BJ (cell line): ENCODE results near the gene ZSCAN31. TPM values are rescaled to one million over a fixed set of nuclear protein-coding genes. Genes with fewer than 3 reads are reported as not detected.

Source experiments
- CTCF ChIA-PET: fragments of 350-600 bp; formaldehyde crosslinking; extraction: SDS; loops from one replicate; lab custom pipeline; 2021; ENCODE audit warnings: antibody characterized with exemption, inconsistent platforms; lab: Yijun Ruan, JAX
- POLR2A ChIA-PET: fragments of 300-600 bp; sonication (Branson Sonifier 250); formaldehyde crosslinking; extraction: SDS; loops from one replicate; lab custom pipeline; 2021; ENCODE audit warnings: antibody characterized with exemption; lab: Charles Lee
- DNase-seq: peaks from one replicate; pipeline ENCODE4 v3.0.0-alpha.2; 2011; ENCODE audit warnings: low read depth
- H3K27me3 ChIP-seq: 2 replicates; pipeline ENCODE4 v1.6.0; 2011; ENCODE audit warnings: low read length; ENCODE audit not compliant: control insufficient read depth, insufficient read depth
- H3K36me3 ChIP-seq: 2 replicates; pipeline ENCODE4 v1.5.1; 2011; ENCODE audit warnings: low read length; ENCODE audit not compliant: control insufficient read depth, insufficient read depth
- H3K4me3 ChIP-seq: 2 replicates; pipeline ENCODE4 v1.5.1; 2011; ENCODE audit warnings: low read depth, mild to moderate bottlenecking, control low read depth, low read length
- polyA plus RNA-seq: library from polyadenylated mRNA; depleted of rRNA; stranded (reverse); fragments of >200 nt; gene quantifications from 2 replicates; pipeline ENCODE4 v1.2.3, GENCODE V29; 2011
- TF ChIP-seq, protein P1 (sequence below): IDR thresholded peaks from 2 replicates; pipeline ENCODE4 v1.5.1; 2011; ENCODE audit warnings: low read depth, mild to moderate bottlenecking, control low read depth, inconsistent platforms, low read length, moderate library complexity; ENCODE audit not compliant: insufficient read depth

Gene ZSCAN31
- polyA plus RNA-seq, 1 experiment: 1.7 TPM

DNA sequence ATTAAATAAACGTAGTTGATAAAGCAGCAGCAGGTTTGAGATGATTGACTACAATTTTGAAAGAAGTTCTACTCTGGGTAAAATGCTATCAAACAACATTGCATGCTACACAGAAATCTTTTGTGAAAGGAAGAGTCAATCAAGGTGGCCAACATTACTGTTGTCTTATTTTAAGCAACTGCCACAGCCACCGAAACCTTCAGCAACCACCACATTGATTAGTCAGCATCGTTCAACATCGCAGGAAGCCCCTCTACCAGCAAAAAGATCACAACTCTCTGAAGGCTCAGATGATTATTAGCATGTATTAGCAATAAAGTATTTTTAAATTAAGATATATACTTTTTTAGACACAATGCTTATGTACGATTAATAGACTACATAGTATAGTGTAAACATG, 40.6 kb downstream of the ZSCAN31 start:
- no peak overlapping the region for H3K4me3 ChIP-seq

DNA sequence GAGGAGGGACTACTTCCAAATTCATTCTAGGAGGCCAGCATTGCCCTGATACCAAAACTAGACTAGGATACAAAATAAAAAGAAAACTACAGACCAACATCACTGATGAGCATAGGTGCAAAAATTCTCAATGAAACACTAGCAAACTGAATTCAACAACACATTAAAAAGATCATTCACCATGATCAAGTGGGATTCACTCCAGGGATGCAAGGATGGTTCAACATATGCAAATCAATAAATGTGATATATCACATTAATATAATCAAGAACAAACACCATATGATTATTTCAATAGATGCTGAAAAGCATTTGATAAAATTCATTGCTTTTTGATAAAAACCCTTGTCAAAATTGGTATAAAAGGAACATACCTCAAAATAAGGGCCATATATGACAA, 44.4 kb downstream of the ZSCAN31 start:
- TF ChIP-seq, protein P1, sequence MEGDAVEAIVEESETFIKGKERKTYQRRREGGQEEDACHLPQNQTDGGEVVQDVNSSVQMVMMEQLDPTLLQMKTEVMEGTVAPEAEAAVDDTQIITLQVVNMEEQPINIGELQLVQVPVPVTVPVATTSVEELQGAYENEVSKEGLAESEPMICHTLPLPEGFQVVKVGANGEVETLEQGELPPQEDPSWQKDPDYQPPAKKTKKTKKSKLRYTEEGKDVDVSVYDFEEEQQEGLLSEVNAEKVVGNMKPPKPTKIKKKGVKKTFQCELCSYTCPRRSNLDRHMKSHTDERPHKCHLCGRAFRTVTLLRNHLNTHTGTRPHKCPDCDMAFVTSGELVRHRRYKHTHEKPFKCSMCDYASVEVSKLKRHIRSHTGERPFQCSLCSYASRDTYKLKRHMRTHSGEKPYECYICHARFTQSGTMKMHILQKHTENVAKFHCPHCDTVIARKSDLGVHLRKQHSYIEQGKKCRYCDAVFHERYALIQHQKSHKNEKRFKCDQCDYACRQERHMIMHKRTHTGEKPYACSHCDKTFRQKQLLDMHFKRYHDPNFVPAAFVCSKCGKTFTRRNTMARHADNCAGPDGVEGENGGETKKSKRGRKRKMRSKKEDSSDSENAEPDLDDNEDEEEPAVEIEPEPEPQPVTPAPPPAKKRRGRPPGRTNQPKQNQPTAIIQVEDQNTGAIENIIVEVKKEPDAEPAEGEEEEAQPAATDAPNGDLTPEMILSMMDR: no peak
- H3K27me3 ChIP-seq: no peaks in the 10 kb centered on the region
- peaks cover 1% of the 10 kb centered on the region; the same call in 1 of the 2 replicates for H3K36me3 ChIP-seq
- DNase-seq: no peak
- ChIA-PET POLR2A (no interaction called here), CTCF (no interaction called here)
- no peak overlapping the region for H3K4me3 ChIP-seq

More for the DNA sequence above, 40.6 kb downstream of the ZSCAN31 start:
- no peak for DNase-seq
- ChIA-PET CTCF (no interaction called here), POLR2A (no interaction called here)
- no peaks in the 10 kb centered on the region for H3K27me3 ChIP-seq
- 0 out of 2 replicates have a peak, but pooled peaks cover 1% of the 10 kb centered on the region for H3K36me3 ChIP-seq
- TF ChIP-seq, protein P1: no peak

DNA sequence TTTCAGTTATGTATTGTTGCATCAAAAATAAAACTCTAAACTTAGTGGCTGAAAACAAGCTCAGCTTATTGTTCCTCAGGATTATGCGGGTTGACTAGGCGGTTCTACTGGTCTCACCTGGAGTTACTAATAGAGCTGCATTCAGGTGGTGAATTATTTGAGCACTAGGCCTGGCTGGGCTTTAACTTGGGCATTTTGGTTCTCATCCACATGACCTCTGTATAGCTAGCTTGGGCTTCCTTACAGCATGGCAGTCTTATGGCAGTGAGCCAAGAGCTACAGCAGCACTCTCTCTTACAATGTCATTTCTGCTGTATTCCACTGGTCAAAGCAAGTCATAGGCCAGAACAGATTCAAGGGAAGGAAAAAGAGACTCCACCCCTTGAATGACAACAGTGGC, 53.0 kb downstream of the ZSCAN31 start:
- ChIA-PET CTCF (no interaction called here), POLR2A (no interaction called here)
- Histone ChIP-seq H3K4me3 (no peak overlapping the region), H3K36me3 (peaks cover 6% of the 10 kb centered on the region), H3K27me3 (no peaks in the 10 kb centered on the region)
- TF ChIP-seq, protein P1: no peak
- no peak for DNase-seq

DNA sequence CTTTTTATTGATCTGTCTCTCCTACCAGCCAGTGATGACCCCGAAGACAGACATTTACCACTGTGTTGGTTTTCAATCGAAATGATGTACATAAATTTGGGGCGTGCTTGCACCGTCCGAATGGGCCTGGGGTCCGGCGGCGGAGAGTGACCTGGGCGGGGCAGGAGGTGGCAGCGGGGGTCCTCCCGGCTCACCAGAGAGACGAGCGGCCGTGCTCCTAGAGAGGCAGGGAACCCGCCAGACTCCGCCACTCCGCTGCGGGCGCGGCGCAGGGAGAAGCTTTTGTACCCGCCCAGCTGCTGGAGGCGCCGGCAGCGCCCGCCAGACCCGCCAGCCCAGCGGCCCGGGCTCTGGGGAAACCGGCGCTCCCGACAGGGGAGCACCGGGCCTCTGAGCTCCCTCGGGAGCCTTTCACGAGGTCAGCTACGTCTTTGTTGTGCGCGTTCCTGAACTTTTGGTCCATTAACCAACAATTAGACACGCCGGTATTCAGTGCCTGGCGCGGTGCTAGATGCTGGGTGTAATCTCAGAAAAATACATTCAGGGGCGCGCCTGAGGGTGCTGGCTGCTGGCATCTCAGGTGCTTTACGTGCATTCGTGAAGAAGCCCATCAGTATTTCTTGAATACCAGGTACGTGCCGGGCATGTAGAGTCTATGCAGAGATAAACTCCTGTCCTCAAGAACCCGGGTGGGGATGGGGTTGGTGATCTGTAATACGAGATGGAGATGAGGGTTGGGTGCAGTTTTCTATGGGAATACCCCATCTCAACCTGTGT, 54.5 kb downstream of the ZSCAN31 start, which contains the start of gene PGBD1:
PGBD1 (plus strand) TSS at position 285 of the 777 bp plus-strand sequence. CDS start 2,242 bp downstream, outside the sequence.
- no peak for DNase-seq
- Histone ChIP-seq H3K4me3 (peak within 1 kb of the TSS; percentile 53), H3K27me3 (no peaks in the 10 kb centered on the region), H3K36me3 (peaks cover 6% of the 10 kb centered on the region)
- ChIA-PET CTCF (no interaction called here), POLR2A (interaction anchor here (1.4 kb wide), 1 partner anchor 14 kb away, joined by 15 read pairs; the partner anchor contains the start of gene ZSCAN26)
- TF ChIP-seq, protein P1: no peak

DNA sequence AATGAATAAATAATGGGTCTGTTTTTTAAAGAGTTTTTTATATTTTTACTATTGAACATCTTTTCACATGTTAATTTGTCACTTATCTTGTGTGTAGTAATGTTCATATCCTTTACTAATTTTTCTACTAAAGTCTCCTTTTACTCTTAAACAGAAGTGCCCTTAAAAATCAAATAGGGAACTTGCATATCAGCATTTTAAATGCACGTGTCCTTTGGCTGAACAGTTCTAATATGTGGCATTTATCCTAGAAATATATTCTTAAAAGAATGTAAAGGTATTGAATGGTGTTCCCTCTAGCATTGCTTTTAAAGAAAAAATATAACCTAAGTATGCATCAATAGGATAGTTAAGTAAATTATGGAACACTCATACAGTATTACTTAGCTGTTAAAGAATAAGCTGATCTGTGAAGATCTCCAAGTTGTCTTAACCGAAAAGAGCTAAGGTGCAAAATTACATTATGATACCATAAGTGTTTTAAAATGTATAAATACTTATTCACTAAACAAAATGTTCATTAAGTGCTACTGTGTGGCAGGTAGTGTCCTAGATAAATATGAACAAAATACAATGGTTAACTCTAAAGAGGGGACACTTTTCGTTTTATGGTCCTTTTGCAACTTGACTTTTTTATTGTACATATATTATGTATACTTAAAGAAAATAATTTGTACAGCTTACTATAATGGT, 55.2 kb downstream of the ZSCAN31 start:
- TF ChIP-seq, protein P1: no peak
- H3K4me3 ChIP-seq: peak overlapping the region; percentile 53
- H3K27me3 ChIP-seq: no peaks in the 10 kb centered on the region
- CTCF ChIA-PET: no interaction called here
- POLR2A ChIA-PET: interaction anchor here (1.4 kb wide), 1 partner anchor 13 kb away, joined by 15 read pairs; the partner anchor contains the start of gene ZSCAN26
- peaks cover 8% of the 10 kb centered on the region for H3K36me3 ChIP-seq
- DNase-seq: no peak
